ENCODE results near the gene CCDC124. TPM values are rescaled to one million over a fixed set of nuclear protein-coding genes. Genes with fewer than 3 reads are reported as not detected.

Gene CCDC124
- total RNA-seq, 1 donor, result 22.9 TPM

- TF ChIP-seq, protein P1, sequence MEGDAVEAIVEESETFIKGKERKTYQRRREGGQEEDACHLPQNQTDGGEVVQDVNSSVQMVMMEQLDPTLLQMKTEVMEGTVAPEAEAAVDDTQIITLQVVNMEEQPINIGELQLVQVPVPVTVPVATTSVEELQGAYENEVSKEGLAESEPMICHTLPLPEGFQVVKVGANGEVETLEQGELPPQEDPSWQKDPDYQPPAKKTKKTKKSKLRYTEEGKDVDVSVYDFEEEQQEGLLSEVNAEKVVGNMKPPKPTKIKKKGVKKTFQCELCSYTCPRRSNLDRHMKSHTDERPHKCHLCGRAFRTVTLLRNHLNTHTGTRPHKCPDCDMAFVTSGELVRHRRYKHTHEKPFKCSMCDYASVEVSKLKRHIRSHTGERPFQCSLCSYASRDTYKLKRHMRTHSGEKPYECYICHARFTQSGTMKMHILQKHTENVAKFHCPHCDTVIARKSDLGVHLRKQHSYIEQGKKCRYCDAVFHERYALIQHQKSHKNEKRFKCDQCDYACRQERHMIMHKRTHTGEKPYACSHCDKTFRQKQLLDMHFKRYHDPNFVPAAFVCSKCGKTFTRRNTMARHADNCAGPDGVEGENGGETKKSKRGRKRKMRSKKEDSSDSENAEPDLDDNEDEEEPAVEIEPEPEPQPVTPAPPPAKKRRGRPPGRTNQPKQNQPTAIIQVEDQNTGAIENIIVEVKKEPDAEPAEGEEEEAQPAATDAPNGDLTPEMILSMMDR (IDR thresholded peaks at IDR 0.05; ENCODE audit: insufficient read depth, low read depth, low read length), result no peak
- no peak overlapping the region for H3K4me3 ChIP-seq (ENCODE audit: low read depth, low read length)
- DNase-seq (ENCODE audit: low read depth), result peak; percentile 59
Observed at GRCh38 chr19:17944301-17944700, 11.5 kb downstream of the CCDC124 start.

DNA sequence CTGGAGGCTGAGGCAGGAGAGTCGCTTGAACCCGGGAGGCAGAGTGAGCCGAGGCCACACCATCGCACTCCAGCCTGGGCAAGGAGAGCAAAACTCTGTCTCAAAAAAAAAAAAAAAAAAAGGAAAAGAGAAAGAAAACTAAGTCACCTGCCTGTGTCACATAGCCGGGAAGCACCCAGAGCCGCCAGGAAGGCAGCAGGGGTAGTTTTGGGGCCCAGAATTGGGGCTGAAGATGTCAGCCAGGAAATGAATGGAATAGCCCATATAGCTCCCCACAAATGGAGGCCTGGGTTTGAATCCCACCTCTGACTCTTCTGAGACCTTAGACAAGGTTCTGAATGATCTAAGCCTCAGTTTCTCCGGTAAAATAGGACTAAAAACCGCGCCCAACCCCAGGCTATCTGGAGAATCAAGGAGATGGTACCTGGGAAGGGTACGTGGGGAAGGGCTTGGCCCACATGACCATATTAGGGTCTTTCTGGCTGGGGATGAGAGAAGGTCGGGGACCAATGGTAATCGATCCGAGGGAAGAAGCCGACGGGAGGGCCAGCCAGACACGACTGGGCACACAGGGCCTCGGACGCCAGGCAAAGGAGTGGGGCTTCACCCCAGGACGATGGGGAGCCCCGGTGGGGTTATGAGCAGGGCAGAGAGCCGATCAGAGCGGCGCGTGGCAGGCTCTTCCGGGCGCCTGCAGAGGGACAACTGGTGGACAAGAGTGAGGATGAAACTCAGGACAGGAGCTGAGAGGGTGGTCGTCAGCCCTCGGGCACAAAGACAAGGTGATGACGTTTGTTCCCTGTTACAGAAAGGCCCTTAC, 14.4 kb downstream of the CCDC124 start:
- TF ChIP-seq, protein P1 (IDR thresholded peaks at IDR 0.05; ENCODE audit: insufficient read depth, low read depth, low read length), result no peak
- H3K4me3 ChIP-seq (ENCODE audit: low read depth, low read length), result peak overlapping the region; percentile 58
- no peak for DNase-seq (ENCODE audit: low read depth)

DNA sequence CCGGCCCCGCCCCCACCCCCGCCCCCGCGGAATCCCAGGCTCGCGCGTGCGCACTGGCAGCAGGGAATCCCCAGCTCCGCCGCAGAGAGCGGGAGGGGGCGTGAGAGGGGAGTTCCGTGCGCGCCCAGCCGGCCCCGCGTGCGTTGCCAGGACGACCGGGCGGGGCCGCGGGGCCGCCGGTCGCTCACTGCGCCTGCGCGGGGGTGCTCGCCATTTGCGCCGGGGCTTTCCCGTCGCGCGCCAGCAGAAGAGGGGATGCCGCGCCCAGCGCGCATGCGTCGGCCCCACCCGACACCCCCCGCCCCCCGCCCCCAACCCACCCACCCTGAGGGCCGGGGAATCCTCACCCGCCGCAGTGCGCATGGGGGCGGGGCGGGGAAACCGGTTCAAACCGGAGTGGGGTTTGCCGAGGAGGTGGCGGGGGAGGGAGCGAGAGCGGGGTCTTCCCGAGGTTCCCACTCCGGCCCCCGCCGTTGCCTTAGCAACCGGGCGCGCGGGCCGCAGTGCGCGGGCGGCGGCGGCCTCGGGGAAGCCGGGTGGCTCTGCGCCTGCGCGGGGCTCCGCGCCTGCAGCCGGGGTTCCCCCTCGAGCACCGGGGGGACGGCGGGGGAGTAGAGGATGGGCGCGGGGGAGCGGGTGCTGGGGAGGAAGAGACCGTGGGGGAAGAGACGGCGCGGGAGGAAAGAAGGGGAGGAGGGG, 15.1 kb downstream of the CCDC124 start:
- TF ChIP-seq, protein P1 (IDR thresholded peaks at IDR 0.05; ENCODE audit: insufficient read depth, low read depth, low read length), result no peak

DNA sequence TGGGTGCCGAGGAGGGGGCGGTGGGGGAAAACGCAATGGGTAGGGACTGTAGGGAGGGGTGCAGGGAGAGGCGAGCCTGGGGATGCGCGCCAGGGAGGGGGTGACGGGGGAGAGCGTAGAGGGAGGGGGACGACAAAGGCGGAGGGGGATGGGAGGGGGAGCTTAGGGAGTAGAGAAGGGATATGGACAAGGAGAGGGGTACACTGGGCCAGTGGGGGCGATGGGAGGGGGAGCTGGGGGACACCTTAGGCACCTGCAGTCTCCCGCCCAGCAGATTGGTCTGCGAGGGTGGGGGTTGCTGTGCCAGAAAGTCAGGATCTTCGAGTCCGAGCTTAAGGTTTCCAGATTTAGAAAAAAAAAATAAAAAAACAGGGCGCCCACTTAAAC, 15.7 kb downstream of the CCDC124 start:
- DNase-seq (ENCODE audit: low read depth), result no peak
- peak overlapping the region; percentile 57 for H3K4me3 ChIP-seq (ENCODE audit: low read depth, low read length)
- TF ChIP-seq, protein P1 (IDR thresholded peaks at IDR 0.05; ENCODE audit: insufficient read depth, low read depth, low read length), result no peak

More for the DNA sequence above, 15.1 kb downstream of the CCDC124 start:
- DNase-seq (ENCODE audit: low read depth), result peak; percentile 91
- peak overlapping the region; percentile 58 for H3K4me3 ChIP-seq (ENCODE audit: low read depth, low read length)

- no peak overlapping the region for H3K4me3 ChIP-seq (ENCODE audit: low read depth, low read length)
- TF ChIP-seq, protein P1 (IDR thresholded peaks at IDR 0.05; ENCODE audit: insufficient read depth, low read depth, low read length), result no peak
- no peak for DNase-seq (ENCODE audit: low read depth)
Observed at GRCh38 chr19:17948931-17949930, 16.4 kb downstream of the CCDC124 start.

- TF ChIP-seq, protein P1 (IDR thresholded peaks at IDR 0.05; ENCODE audit: insufficient read depth, low read depth, low read length), result no peak
- DNase-seq (ENCODE audit: low read depth), result no peak
- no peak overlapping the region for H3K4me3 ChIP-seq (ENCODE audit: low read depth, low read length)
Observed at GRCh38 chr19:17949956-17950309, 17.1 kb downstream of the CCDC124 start.

Measured in fibroblast of villous mesenchyme (primary cell).